Nephron progenitor cell (in vitro differentiated cells): Measurements from ENCODE around the gene TYR.

ENCODE experiments used
- DNase-seq: peaks from one replicate; pipeline ENCODE4 v3.0.0; 2021
- H3K27ac Mint-ChIP-seq: 2 replicates; pipeline ENCODE4 v1.8.0; 2021; ENCODE audit warnings: mild to moderate bottlenecking, moderate library complexity, mixed read lengths
- H3K27me3 Mint-ChIP-seq: 2 replicates; pipeline ENCODE4 v1.8.0; 2021; ENCODE audit warnings: mild to moderate bottlenecking, low read depth, mixed read lengths; ENCODE audit not compliant: poor library complexity
- H3K36me3 Mint-ChIP-seq: 2 replicates; pipeline ENCODE4 v1.8.0; 2021; ENCODE audit warnings: low read depth, mixed read lengths
- H3K4me1 Mint-ChIP-seq: 2 replicates; pipeline ENCODE4 v1.8.0; 2021; ENCODE audit warnings: mixed read lengths
- H3K4me3 Mint-ChIP-seq: 2 replicates; pipeline ENCODE4 v1.8.0; 2021; ENCODE audit warnings: mild to moderate bottlenecking, moderate library complexity, mixed read lengths
- H3K9me3 Mint-ChIP-seq: 2 replicates; pipeline ENCODE4 v1.8.0; 2021; ENCODE audit warnings: mild to moderate bottlenecking, moderate library complexity, mixed read lengths
- TF ChIP-seq, protein P1 (sequence below): fragments of 200-600 bp; sonication (generic); IDR thresholded peaks from 2 replicates; pipeline ENCODE4 v1.5.0; 2021; ENCODE audit warnings: antibody characterized with exemption

TYR gene

DNA sequence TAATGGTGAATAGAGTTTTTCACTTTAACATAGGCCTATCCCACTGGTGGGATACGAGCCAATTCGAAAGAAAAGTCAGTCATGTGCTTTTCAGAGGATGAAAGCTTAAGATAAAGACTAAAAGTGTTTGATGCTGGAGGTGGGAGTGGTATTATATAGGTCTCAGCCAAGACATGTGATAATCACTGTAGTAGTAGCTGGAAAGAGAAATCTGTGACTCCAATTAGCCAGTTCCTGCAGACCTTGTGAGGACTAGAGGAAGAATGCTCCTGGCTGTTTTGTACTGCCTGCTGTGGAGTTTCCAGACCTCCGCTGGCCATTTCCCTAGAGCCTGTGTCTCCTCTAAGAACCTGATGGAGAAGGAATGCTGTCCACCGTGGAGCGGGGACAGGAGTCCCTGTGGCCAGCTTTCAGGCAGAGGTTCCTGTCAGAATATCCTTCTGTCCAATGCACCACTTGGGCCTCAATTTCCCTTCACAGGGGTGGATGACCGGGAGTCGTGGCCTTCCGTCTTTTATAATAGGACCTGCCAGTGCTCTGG, at the start of gene TYR:
TSS of gene TYR (plus strand) at position 185 of the 541 bp plus-strand sequence. CDS start at position 264, 79 bp downstream.
- peaks cover 7% of the 10 kb centered on the region for H3K4me1 Mint-ChIP-seq
- no peak within 1 kb of the TSS for H3K27ac Mint-ChIP-seq
- H3K27me3 Mint-ChIP-seq = no peaks in the 10 kb centered on the region
- H3K4me3 Mint-ChIP-seq = no peak within 1 kb of the TSS
- no peaks in the 10 kb centered on the region for H3K9me3 Mint-ChIP-seq
- TF ChIP-seq, protein P1, sequence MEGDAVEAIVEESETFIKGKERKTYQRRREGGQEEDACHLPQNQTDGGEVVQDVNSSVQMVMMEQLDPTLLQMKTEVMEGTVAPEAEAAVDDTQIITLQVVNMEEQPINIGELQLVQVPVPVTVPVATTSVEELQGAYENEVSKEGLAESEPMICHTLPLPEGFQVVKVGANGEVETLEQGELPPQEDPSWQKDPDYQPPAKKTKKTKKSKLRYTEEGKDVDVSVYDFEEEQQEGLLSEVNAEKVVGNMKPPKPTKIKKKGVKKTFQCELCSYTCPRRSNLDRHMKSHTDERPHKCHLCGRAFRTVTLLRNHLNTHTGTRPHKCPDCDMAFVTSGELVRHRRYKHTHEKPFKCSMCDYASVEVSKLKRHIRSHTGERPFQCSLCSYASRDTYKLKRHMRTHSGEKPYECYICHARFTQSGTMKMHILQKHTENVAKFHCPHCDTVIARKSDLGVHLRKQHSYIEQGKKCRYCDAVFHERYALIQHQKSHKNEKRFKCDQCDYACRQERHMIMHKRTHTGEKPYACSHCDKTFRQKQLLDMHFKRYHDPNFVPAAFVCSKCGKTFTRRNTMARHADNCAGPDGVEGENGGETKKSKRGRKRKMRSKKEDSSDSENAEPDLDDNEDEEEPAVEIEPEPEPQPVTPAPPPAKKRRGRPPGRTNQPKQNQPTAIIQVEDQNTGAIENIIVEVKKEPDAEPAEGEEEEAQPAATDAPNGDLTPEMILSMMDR = no peak
- no peaks in the 10 kb centered on the region for H3K36me3 Mint-ChIP-seq
- DNase-seq = no peak

DNA sequence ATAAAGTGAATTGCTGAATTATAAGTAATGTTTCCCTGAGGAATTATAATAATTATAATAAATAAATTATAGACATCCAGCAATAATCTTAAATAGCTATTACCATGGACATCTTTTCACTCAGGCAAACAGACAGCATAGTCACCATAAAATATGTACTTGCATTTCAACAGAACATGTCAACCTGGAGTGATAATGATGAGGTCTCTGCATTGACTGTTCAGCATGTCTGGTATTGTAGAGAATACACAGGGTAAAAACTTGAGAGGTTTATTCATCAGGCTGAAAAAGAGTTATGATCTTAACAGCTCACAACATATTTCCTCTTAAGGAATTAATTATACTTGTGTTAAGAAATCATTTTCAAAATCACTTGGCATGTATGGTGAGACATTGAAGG, 41.1 kb upstream of the TYR start:
- H3K4me1 Mint-ChIP-seq = no peaks in the 10 kb centered on the region
- H3K27ac Mint-ChIP-seq = no peak overlapping the region
- H3K36me3 Mint-ChIP-seq = no peaks in the 10 kb centered on the region
- TF ChIP-seq, protein P1 = no peak
- H3K27me3 Mint-ChIP-seq = no peaks in the 10 kb centered on the region
- DNase-seq = no peak
- no peak overlapping the region for H3K4me3 Mint-ChIP-seq
- H3K9me3 Mint-ChIP-seq = no peaks in the 10 kb centered on the region

DNA sequence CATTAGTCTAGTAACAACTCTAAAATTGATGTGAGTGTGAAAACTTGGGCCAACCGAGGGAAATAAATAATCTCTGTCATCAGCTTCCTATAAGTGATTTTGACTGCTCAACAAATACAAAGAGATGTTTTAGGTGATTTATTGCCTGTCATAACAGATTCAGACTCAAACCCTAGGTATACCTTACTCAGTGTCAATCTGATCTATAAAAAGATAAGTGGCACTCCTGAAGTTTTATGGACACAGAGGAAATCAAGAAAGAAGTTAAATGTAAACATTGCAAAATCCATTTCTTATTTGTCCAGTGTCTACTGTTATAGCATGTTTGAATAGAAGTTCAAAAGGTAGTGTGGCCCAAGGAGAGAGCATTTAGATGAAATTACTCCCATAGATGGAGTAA, 30.4 kb upstream of the TYR start:
- H3K4me3 Mint-ChIP-seq = no peak overlapping the region
- no peaks in the 10 kb centered on the region for H3K9me3 Mint-ChIP-seq
- H3K4me1 Mint-ChIP-seq = no peaks in the 10 kb centered on the region
- H3K36me3 Mint-ChIP-seq = no peaks in the 10 kb centered on the region
- no peak for DNase-seq
- TF ChIP-seq, protein P1 = no peak
- H3K27ac Mint-ChIP-seq = no peak overlapping the region
- H3K27me3 Mint-ChIP-seq = peaks cover 9% of the 10 kb centered on the region

DNA sequence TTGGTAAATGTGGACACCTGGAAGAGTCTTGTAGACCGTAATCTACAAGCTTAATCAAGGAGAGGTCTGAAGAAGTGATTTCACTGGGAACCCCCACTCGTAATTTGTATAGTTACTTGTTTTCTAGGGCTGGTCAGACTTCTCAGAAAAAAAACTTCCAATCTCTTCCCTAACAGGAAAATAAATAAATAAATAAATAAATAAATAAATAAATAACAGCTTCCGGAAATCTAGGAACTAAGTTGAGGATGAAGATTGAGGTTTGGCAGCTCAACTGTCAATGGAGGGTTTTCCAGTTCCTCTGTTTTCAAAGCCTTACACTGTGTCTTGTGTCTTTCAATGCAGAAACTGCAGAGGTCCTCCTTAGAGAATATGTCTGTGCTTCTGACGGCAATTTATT, 17.7 kb upstream of the TYR start:
- no peaks in the 10 kb centered on the region for H3K36me3 Mint-ChIP-seq
- TF ChIP-seq, protein P1 = no peak
- H3K9me3 Mint-ChIP-seq = no peaks in the 10 kb centered on the region
- H3K27ac Mint-ChIP-seq = no peak overlapping the region
- no peak for DNase-seq
- no peak overlapping the region for H3K4me3 Mint-ChIP-seq
- H3K27me3 Mint-ChIP-seq = no peaks in the 10 kb centered on the region
- no peaks in the 10 kb centered on the region for H3K4me1 Mint-ChIP-seq

DNA sequence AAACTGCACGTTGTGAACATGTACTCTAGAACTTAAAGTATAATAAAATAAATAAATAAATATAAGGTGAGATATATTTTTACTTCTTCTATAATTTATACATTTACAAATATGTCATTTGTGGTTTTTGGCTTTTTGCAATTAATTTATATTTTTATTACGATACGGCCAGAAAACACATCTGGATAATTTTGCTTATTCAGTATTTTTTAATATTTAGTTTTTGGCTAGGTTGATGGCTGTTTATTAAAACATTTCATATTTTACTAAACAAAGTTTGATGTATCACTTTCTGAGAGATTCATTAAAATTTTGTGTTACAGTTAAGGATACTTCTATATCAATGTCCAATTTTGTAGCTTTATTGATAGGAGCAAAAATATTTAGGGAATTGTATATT, 15.7 kb upstream of the TYR start:
- TF ChIP-seq, protein P1 = no peak
- DNase-seq = no peak
- no peaks in the 10 kb centered on the region for H3K9me3 Mint-ChIP-seq
- H3K4me1 Mint-ChIP-seq = no peaks in the 10 kb centered on the region
- no peaks in the 10 kb centered on the region for H3K27me3 Mint-ChIP-seq
- H3K27ac Mint-ChIP-seq = no peak overlapping the region
- no peak overlapping the region for H3K4me3 Mint-ChIP-seq
- no peaks in the 10 kb centered on the region for H3K36me3 Mint-ChIP-seq

DNA sequence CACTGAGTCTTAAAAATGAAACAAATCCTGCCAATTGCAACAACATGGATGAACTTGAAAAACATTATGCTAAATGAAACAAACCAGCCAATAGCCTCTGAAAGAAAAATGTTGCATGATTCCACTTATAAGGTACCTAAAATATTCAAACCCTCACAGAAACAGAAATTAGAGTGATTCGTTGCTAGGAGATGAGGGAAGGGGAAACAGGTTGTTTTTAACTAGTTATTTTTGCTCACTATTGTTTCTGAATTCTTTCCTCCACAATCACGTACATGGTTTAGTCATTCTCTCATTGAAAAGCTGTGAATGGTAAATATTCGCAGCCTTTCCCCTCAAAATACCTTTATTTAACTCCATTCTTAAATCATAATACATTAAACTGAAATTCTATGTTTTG, 14.0 kb upstream of the TYR start:
- H3K27ac Mint-ChIP-seq = no peak overlapping the region
- H3K4me3 Mint-ChIP-seq = no peak overlapping the region
- no peak for DNase-seq
- H3K27me3 Mint-ChIP-seq = no peaks in the 10 kb centered on the region
- TF ChIP-seq, protein P1 = no peak
- H3K4me1 Mint-ChIP-seq = peaks cover 1% of the 10 kb centered on the region
- no peaks in the 10 kb centered on the region for H3K36me3 Mint-ChIP-seq
- H3K9me3 Mint-ChIP-seq = no peaks in the 10 kb centered on the region
